PC-9 (cell line): Measurements from ENCODE around the gene GOLPH3. TPM values are rescaled to one million over a fixed set of nuclear protein-coding genes. Genes with fewer than 3 reads are reported as not detected.

Experiments used
- BruUV-seq: library from RNA; stranded (reverse); fragments of 400-500 nt; replicated peaks from 2 replicates; lab custom pipeline; 2021; lab: Mats Ljungman, UMichigan
- CTCF ChIA-PET: fragments of 300-600 bp; sonication (Branson Sonifier 250); formaldehyde crosslinking; loops from one replicate; lab custom pipeline; 2022; ENCODE audit warnings: antibody characterized with exemption; lab: Charles Lee
- POLR2A ChIA-PET: fragments of 300-600 bp; sonication (Branson Sonifier 250); formaldehyde crosslinking; loops from one replicate; lab custom pipeline; 2022; ENCODE audit warnings: antibody characterized with exemption; ENCODE audit not compliant: unreplicated experiment; lab: Charles Lee
- DNase-seq, 2 experiments: peaks; one replicate each; pipeline versions ENCODE4 v3.0.0 to v3.0.0-alpha.2; 2015 to 2022; ENCODE audit warnings: mixed read lengths in 1 of 2
- H2AFZ ChIP-seq: fragments of 200-600 bp; sonication (generic); 2 replicates; pipeline ENCODE4 v1.8.1; 2017; ENCODE audit warnings: antibody characterized with exemption
- H3F3A ChIP-seq: fragments of 200-600 bp; sonication (generic); 2 replicates; pipeline ENCODE4 v1.8.1; 2017; ENCODE audit warnings: antibody characterized with exemption, mild to moderate bottlenecking, low read depth; ENCODE audit not compliant: insufficient read depth
- H3K27ac ChIP-seq: fragments of 200-600 bp; sonication (generic); 2 replicates; pipeline ENCODE4 v1.6.1; 2016; ENCODE audit warnings: mixed run types
- H3K27me3 ChIP-seq: fragments of 200-600 bp; sonication (generic); 2 replicates; pipeline ENCODE4 v1.6.1; 2016; ENCODE audit warnings: low read depth, mixed run types; ENCODE audit not compliant: insufficient read depth
- H3K36me3 ChIP-seq: fragments of 200-600 bp; sonication (generic); 2 replicates; pipeline ENCODE4 v1.6.1; 2016; ENCODE audit warnings: low read depth, mixed run types
- H3K4me1 ChIP-seq: fragments of 200-600 bp; sonication (generic); replicated peaks from 2 replicates; pipeline ENCODE4 v1.6.1; 2016; ENCODE audit warnings: mixed run types; ENCODE audit not compliant: insufficient read depth
- H3K4me2 ChIP-seq: fragments of 200-600 bp; sonication (generic); 2 replicates; pipeline ENCODE4 v1.6.1; 2017; ENCODE audit warnings: mixed run types
- H3K4me3 ChIP-seq: fragments of 200-600 bp; sonication (generic); 2 replicates; pipeline ENCODE4 v1.6.1; 2016; ENCODE audit warnings: mixed run types
- H3K79me2 ChIP-seq: fragments of 200-600 bp; sonication (generic); 2 replicates; pipeline ENCODE4 v1.6.1; 2017; ENCODE audit warnings: low read depth, mixed run types
- H3K9me2 ChIP-seq: fragments of 200-600 bp; sonication (generic); 2 replicates; pipeline ENCODE4 v1.8.1; 2017; ENCODE audit warnings: mild to moderate bottlenecking; ENCODE audit not compliant: insufficient read depth
- H3K9me3 ChIP-seq: fragments of 200-600 bp; sonication (generic); 2 replicates; pipeline ENCODE4 v1.8.1; 2016; ENCODE audit warnings: low read depth; ENCODE audit not compliant: insufficient read depth
- H4K20me1 ChIP-seq: fragments of 200-600 bp; sonication (generic); 2 replicates; pipeline ENCODE4 v1.8.1; 2017; ENCODE audit not compliant: insufficient read depth
- CTCF ChIP-seq: fragments of 200-600 bp; sonication (generic); conservative IDR thresholded peaks from 2 replicates; pipeline ENCODE4 v1.6.1; 2017; ENCODE audit warnings: mixed run types, antibody characterized with exemption, mild to moderate bottlenecking, moderate library complexity
- EZH2 ChIP-seq: fragments of 200-600 bp; sonication (generic); IDR thresholded peaks from 2 replicates; pipeline ENCODE4 v1.8.0; 2017; ENCODE audit warnings: antibody characterized with exemption, low read depth
- intact Hi-C: fragments of 100-400 bp; cut with micrococcal nuclease; formaldehyde crosslinking; loops from one replicate; pipeline ENCODE4 v1.10.0; 2022; ENCODE audit not compliant: unreplicated experiment
- total RNA-seq: library from RNA; stranded (reverse); gene quantifications from 2 replicates; pipeline ENCODE4 v1.2.3, GENCODE V29; 2021

GOLPH3 gene
- total RNA-seq, 1 experiment from 2014 or later, result 179 TPM

DNA sequence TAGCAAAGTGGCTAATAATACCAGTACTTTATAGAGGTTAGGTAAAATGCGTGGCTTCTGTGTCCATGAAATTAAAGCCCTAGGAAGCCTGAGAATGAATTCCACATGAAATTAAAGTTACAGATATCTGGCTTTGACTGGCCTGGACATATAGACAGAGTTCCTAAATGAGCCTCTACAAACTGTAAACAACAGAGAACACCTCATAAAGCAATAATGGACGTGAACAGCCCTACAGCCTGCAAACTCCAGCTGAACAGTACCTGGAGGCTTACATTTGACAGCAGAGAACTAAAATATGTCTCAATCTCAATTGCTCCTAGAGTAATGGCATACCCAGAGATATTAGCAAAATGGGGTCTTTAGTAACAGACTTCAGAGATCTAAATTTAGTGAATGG, 28.7 kb downstream of the GOLPH3 start:
- Histone ChIP-seq H3K4me2 (no peak overlapping the region), H3K9me3 (no peaks in the 10 kb centered on the region), H2AFZ (no peak overlapping the region), H4K20me1 (peaks cover 75% of the 10 kb centered on the region), H3K36me3 (no peaks in the 10 kb centered on the region), H3K79me2 (peaks cover 78% of the 10 kb centered on the region), H3K4me3 (no peak overlapping the region), H3F3A (peaks cover 16% of the 10 kb centered on the region), H3K4me1 (no peaks in the 10 kb centered on the region), H3K9me2 (no peaks in the 10 kb centered on the region), H3K27ac (peak overlapping the region; percentile 0; the same call in 1 of the 2 replicates), H3K27me3 (no peaks in the 10 kb centered on the region)
- TF ChIP-seq CTCF (no peak), EZH2 (no peak)
- BruUV-seq, result no TSS peak
- ChIA-PET CTCF (no interaction called here), POLR2A (no interaction called here)
- intact Hi-C loops, result no loop called here
- no peak for DNase-seq

DNA sequence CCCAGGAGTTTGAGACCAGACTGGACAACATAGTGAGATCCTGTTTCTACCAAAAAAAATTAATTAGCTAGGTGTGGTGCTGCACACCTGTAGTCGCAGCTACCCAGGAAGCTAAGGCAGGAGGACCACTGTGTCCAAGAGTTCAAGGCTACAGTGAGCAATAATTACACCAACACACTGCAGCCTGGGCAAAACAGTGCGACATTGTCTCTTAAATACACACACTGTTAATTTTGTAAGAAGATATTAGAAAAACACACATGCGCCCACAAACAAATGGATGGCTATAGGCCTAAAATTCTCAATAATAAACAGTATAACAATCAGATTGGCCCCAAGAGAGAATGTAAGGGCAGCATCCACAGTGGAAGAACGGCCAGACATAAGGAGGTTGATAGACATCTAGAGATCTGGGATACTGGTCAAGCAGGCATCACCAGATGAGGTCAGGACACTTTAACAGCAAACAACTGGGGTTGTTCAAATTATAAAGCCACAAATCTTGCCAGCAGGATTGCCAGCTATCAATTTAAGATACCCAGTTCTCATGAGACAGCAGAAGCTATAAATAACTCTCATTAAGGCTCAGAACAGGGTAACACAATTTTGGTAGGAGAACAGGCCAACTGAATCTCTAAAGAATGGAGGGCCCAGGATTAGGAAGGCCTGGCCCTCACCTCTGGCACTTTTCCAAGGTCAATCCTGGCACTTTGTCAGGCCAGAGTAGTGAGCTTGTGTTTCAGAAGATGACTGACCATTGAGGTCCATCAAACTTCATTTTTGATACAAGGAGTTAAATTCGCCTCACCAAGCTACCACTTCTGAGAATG, 29.5 kb downstream of the GOLPH3 start:
- no peaks in the 10 kb centered on the region for H3K27me3 ChIP-seq
- peaks cover 78% of the 10 kb centered on the region for H3K79me2 ChIP-seq
- DNase-seq, result peak in 1 of 2 experiments; percentile 12
- TF ChIP-seq EZH2 (no peak), CTCF (no peak)
- H3K4me3 ChIP-seq, result no peak overlapping the region
- H3F3A ChIP-seq, result peaks cover 24% of the 10 kb centered on the region
- CTCF ChIA-PET, result interaction anchor here (0.5 to 0.7 kb wide), 2 partner anchors 48 to 237 kb away, joined by 3 to 5 read pairs; no protein-coding TSS in a partner anchor
- H3K36me3 ChIP-seq, result no peaks in the 10 kb centered on the region
- no peak overlapping the region for H2AFZ ChIP-seq
- no TSS peak for BruUV-seq
- POLR2A ChIA-PET, result interaction anchor here (0.6 kb wide), 3 partner anchors 13 to 238 kb away, joined by 3 to 5 read pairs (median 3); no protein-coding TSS in a partner anchor
- no peak overlapping the region for H3K4me2 ChIP-seq
- H3K9me2 ChIP-seq, result no peaks in the 10 kb centered on the region
- no peak overlapping the region for H3K27ac ChIP-seq
- no peaks in the 10 kb centered on the region for H3K4me1 ChIP-seq
- no peaks in the 10 kb centered on the region for H3K9me3 ChIP-seq
- intact Hi-C loops, result no loop called here
- peaks cover 75% of the 10 kb centered on the region for H4K20me1 ChIP-seq

DNA sequence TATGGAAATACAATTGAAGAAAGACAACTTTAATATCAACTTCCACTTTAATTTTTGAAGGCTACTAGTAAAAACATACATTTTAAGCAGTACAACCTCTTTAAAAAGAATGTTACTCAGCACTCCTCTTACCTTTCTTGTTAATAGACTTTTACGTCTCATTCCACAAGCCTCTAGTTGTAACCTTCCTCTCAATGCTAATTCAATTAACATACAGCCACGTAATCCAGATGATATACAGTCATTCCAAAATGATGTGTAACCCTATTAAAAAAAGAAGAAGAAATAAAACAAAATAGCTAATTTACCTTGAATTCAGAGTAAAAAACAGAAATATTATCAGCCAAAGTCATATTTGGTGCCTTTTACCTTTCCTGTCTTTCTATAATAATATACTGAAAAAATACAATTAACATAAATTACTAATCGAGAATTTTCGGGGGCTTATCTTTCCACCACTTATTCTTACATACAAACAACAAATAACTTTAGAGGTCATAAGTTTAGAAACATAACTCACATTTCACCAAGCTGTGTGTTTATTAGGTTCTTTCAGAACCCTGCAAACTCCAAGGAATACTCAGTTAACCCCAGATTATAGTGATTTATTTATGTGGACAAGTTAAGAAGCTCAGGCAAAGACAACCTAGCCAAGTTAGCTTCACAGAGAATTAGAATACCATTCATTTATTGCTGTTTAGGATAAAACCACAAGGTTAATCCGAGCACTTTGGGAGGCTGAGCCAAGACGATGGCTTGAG, 30.3 kb downstream of the GOLPH3 start:
- Histone ChIP-seq H3K4me1 (no peaks in the 10 kb centered on the region), H4K20me1 (peaks cover 71% of the 10 kb centered on the region), H2AFZ (no peak overlapping the region), H3K36me3 (peaks cover 7% of the 10 kb centered on the region; the same call in 1 of the 2 replicates), H3F3A (peaks cover 28% of the 10 kb centered on the region), H3K9me3 (no peaks in the 10 kb centered on the region), H3K27me3 (no peaks in the 10 kb centered on the region), H3K27ac (no peak overlapping the region), H3K79me2 (peaks cover 78% of the 10 kb centered on the region), H3K4me2 (no peak overlapping the region), H3K9me2 (no peaks in the 10 kb centered on the region), H3K4me3 (no peak overlapping the region)
- ChIA-PET POLR2A (interaction anchor here (0.6 kb wide), 2 partner anchors 14 to 26 kb away, joined by 3 to 5 read pairs; no protein-coding TSS in a partner anchor), CTCF (interaction anchor here (0.7 kb wide), 1 partner anchor 49 kb away, joined by 3 read pairs; no protein-coding TSS in a partner anchor)
- intact Hi-C loops, result no loop called here
- no TSS peak for BruUV-seq
- DNase-seq, result peak in 1 of 2 experiments; percentile 22
- TF ChIP-seq EZH2 (no peak), CTCF (no peak)
